HG03575 (cell line): ENCODE measurements around the gene ZBTB20.

Experiments used
- ATAC-seq: cut with Tn5 transposase; IDR thresholded peaks from one replicate; pipeline ENCODE4 v1.9.1; 2021; ENCODE audit not compliant: unreplicated experiment, insufficient number of reproducible peaks, low FRiP score; ENCODE audit errors: extremely low read depth

Gene ZBTB20

GRCh38 chr3:114758831-114759699, 388.0 kb downstream of the ZBTB20 start:
- no peak for ATAC-seq

DNA sequence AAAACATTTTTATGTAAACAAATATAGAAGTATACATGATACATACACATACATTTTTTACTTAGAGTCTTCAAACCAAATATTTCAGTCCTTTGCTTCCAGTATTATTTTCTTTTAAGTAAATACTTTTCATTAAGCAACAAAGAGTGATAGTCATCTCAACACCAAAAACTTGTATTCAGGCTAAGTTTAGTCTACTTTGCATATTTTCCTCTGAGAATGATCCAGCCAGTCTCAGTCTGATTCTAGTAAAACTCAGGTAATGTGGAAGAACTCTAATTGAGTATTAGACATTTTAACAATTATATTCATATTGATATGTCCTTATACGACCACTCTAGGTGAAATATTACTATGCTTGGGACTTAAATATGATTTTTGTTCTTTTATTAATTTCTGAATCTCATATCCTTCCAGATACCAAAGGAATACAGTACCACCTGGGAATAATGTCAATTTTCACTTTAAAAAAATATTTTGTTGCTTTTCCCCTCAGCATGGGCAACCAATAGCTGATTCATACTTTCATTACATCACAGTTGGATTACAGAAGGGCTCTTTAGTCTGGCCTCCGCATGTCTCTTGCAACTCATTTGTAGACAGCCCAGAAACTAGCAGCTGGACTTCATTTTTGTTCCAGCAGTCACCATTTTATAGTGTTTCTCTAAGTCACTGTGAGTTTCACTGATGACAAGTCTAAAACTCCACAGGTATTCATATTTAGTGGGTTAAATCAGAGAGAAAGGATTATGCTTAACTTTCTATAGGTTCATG, 390.4 kb downstream of the ZBTB20 start:
- ATAC-seq: peak; percentile 66

GRCh38 chr3:114746502-114746901, 400.6 kb downstream of the ZBTB20 start:
- no peak for ATAC-seq

GRCh38 chr3:114745322-114746240, 401.5 kb downstream of the ZBTB20 start:
- ATAC-seq: no peak

DNA sequence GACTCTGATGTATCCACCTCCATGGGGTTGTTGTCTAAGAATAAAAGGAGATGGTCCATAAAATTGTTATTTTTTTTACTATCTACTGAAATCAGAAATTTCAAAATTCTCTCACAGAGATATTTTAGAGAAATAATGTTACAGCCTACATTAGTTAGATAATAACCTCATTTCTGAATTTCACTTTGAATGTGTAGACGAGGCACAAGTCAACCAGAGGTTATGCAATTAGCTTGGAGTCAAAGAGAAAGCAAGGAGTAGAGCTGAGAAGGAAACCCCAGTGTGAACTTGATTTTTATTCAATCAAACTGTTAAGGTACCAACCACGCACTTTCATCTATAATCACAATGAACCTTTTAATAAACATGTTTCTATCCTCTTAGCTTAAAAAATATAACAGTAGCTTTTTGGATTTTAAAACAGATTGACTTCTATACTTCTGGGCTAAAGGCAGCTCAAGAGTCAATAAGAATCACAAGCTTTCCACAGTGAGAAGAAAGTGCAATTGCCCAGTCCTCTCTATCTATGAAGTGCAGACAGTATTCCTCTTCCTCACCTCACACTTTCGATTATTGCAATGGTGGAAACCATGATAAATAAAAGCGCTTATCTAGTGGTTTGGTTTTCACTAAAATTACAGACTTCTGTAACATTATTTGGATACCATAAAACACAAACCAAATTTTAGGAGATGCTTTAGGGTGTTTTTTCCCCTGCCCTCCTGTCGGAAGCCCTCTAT, 403.2 kb downstream of the ZBTB20 start:
- ATAC-seq: no peak

GRCh38 chr3:114741066-114741465, 406.0 kb downstream of the ZBTB20 start:
- ATAC-seq: no peak

DNA sequence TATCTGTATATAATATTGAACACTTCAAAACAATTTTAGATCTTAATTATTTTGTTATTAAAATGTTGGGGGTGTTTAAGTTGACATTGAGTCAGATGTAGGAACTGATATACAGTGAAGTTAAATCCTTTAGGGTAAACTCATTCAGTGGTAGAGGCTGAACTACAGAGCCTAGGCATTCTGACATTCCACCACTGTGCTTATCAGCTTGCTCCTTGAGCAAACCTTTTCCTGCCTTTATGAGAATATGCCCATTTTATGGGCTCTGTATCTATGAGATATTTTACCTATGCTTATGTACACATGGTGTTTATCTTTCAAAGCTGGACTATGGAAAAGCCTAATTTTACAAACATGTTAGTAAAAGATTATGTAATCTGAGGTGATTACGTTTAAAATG, 407.5 kb downstream of the ZBTB20 start:
- no peak for ATAC-seq

GRCh38 chr3:114732353-114732752, 414.7 kb downstream of the ZBTB20 start:
- ATAC-seq: no peak

GRCh38 chr3:114730397-114730796, 416.7 kb downstream of the ZBTB20 start:
- no peak for ATAC-seq

GRCh38 chr3:114727373-114727772, 419.7 kb downstream of the ZBTB20 start:
- ATAC-seq: no peak

DNA sequence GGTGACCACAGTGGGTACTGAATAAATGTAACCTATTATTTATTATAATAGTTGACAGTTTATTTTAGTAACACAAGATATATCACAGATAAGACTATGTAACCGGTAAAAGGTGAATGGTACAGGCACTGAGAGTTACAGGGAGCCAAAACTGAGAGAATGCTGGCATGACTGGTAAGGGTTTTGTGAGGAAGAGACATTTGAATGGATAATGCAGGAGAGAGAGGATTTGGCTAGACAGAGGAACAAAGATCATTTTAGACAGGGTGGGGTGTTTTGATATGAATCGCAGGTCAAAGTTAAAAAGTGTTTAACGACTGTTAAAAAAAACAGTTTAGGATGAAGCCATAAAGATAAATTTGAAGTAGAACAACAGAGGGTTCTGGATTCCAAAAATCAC, 421.1 kb downstream of the ZBTB20 start:
- ATAC-seq: no peak

DNA sequence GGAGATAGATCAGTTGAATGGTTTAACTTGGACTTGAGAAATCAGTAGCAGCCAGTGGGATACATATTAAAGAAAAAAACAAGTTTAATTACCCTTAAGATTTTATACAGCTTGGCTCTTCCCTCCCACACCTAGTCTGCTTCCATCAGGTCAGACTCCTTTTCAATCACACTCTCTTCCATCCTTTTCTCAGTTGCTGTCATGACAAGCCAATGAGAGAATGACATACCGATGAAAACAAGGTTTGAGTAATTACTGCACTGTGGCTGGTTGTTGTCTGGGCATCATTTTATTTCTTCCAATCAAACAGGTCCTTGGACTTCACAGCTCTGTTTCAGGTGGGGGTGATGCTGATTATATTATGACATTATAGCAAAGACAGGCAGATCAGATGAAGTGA, 424.6 kb downstream of the ZBTB20 start:
- no peak for ATAC-seq

GRCh38 chr3:114721864-114722263, 425.2 kb downstream of the ZBTB20 start:
- no peak for ATAC-seq

- ATAC-seq: no peak
Observed at GRCh38 chr3:114721209-114721608, 425.9 kb downstream of the ZBTB20 start.

- ATAC-seq: no peak
Observed at GRCh38 chr3:114718898-114719210, 428.2 kb downstream of the ZBTB20 start.

DNA sequence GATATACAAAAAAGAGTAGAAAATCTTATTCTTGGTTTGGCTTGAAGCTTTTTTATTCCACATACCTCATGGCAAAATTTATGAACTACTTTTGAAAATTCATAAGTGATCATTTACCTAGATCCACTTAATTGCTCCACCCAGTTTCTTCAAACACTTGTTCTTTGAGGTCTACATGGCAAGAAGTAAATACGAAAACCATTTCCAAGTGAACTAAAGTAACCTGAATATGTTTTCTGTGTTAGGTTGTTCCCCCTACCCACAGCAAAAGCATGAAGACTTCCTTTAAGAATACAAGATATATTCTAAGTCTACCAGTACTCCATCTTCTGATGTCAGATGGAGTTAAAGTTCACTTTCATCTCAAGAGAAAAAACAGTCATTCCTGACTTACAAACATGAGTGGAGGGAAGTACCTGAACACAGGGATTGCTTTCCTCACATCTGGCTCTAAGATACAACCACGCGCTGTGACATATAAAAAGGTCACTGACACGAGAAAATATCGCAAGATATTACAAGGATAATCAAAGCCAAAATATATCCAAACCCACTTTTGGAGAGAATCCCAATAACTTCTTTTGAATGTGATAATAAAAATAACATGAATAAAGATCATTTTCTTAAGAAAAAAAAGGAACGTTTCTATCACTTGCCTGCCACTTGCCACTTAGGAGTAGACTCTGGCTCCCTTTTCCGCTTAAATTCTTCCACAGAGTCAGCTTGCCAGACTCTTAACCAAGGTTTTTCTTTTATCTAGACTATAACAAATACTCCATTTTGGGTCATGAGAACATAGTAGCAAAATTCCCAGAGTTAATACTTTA, 428.8 kb downstream of the ZBTB20 start:
- no peak for ATAC-seq

DNA sequence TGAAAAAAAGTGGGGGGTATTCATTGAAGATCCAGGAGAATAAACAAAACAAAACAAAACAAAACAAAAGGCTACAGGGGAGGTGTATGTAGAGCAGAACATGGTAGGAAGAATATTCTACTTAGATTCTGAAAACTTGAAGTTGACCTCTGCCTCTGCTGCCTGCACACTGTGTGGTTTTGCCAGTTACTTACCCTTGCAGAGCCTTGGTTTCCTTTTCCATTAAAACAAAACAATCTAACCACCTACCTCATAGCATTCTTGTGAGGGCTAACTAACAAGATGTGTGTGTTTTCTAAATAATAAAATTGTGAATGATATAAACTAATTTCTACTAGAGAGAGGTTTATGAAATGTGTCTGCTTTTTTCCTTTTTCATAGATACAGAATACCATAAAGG, 430.2 kb downstream of the ZBTB20 start:
- ATAC-seq: no peak

DNA sequence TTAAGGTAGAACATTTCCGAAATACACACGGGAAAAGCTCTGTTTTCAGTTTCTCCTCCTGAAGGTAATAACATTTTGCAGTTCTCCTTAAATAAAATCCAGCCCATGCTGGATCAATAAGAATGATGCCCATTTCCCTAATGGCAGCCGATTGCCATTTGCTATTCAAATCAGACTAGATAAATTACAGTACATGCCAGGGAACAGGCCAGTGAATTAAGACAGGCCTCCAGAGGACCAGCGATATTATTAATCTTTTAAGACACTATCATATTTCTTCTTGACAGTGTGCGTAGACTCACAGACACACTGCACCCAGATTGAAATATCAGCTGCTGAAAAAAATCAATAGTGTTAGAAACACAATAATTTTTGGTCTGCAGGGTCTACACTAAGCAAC, 431.0 kb downstream of the ZBTB20 start:
- no peak for ATAC-seq
